Stimulated activated CD4-positive, alpha-beta T cell treated with anti-CD3 and anti-CD28 coated beads, Interleukin-4, amount 100 ng/mL, for 24 hours (primary cell): ENCODE data around the gene CYP27C1.

Experiments
- DNase-seq: peaks from one replicate; pipeline ENCODE4 v3.0.0-alpha.2; 2020

The CYP27C1 gene

DNA sequence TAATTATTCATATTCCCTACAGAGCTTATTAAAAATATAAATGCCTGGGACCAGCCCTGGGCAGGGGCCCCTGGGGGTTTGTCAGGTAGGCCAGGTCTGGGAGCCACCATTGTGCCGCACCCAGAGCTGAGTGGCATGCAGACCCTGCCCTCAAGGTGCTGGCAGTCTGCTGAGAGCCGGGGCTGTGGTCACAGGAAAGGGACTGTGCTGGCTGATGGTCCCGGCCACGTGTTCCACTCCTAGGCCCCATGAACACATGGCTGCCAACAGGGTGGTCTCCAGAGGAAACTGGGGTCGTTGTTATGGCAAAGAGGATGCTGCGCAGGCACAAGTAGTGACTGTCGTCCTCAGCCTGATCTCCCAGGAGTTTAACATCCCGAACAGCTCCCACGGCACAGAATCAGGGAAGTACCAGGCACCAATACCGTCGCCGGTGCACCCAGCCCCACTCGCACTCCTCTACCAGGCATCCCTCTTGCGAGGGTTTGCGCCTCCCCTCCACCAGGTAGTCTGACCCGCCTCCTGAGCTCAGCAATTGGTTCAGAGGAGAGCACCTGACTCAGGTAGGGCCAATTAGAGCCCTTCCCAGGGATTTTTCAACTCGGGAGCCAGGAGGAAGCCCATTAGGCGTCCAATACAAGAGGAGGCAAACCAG is 73.9 kb downstream of the CYP27C1 start:
- DNase-seq: no peak

GRCh38 chr2:127145280-127145895 is 74.7 kb downstream of the CYP27C1 start:
- no peak for DNase-seq

DNA sequence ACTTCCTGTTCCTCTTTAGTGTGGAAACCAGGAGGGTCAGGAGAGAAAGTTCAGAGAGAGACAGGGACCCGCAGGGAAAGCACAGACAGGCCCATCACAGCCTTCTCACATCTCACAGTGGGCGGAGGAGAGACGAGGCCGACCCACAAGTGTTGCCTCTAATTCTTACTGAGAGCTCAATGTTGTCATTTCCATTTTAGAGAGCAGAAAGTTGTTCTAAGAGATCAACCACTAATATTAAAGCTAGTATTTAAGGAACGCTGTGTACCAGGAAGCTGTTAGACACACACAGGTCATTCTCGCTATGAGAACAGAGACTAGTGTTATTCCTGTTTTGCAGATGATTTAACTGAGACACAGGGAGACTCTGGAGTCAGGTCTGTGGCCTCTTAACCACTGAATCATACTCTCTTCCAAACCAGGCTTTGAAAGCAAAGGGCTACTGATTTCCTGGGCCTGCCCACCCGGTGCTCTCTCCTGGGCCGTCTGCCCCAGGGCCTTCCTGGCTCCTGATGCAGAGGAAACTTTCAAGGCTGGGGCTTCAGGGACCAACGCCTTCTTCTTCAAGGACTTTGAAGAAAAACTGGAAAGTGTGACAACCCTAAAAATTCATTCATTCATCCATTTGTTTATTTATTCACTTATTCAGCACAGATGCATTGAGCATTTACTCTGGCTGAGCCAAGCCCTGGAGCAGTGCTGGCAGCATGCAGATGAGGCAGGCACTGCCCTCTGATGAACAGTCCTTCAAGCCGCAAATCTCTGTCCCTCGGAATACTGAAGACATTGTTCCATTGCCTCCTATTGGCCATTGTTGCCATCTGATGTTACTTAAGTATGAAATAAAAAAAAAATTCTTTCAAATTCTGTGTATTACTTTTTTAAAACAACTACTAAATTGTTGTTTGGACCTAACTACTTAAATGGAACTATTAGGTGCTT is 76.0 kb downstream of the CYP27C1 start:
- no peak for DNase-seq

GRCh38 chr2:127142663-127143630 is 77.2 kb downstream of the CYP27C1 start:
- no peak for DNase-seq

- DNase-seq: no peak
Measured at GRCh38 chr2:127140538-127140937, 79.6 kb downstream of the CYP27C1 start.

- DNase-seq: no peak
Measured at GRCh38 chr2:127139766-127140165, 80.3 kb downstream of the CYP27C1 start.

GRCh38 chr2:127138281-127138680 is 81.8 kb downstream of the CYP27C1 start:
- DNase-seq: no peak

GRCh38 chr2:127137741-127138140 is 82.4 kb downstream of the CYP27C1 start:
- DNase-seq: no peak

- DNase-seq: no peak
Measured at GRCh38 chr2:127137225-127137624, 82.9 kb downstream of the CYP27C1 start.

DNA sequence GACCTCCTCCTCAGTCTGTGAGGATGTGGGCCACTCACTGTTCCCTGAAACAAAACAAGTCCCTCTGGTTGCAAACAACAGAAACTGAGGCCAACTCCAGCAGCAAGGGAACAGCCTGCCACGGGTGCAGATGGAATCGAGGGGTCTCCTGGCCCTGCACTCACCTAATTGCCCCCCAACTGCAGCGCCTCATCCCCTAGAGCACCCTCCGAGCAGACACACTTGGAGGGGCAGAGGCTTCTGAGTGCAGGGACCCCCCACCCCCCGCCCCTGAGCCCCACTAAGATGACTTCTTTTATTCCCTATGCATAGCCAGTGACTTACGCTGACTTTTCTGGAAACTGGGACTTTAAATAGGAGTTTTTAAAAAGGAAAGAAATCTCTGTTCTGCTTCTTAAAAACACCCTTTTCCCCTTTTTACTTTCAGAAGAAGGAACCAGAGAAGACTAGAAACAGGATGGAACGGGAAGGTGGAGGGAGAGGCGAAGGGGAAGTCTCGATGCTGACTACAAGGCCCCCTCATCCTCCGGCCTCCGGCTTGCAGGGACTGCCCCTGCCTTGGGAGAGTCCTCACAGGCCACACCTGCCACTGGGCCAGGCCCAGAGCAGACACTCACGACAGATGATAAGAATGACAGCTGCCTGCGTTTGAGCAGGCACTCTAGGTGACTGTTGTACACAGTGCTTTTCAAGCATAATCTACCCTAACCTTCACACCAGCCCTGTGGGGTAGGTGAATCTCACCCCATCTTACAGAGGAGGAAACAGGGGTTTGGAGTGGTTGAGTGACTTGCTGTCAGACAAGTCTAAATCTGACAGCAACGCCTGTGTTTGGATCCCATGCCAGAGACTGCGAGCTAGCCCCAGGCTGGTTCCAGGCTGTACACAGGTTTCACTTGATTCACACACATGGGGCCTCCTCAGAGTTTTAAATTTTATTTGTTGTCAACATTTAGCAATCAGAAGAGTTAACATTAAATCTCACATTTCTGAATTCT is 85.0 kb downstream of the CYP27C1 start:
- no peak for DNase-seq

GRCh38 chr2:127134235-127134634 is 85.9 kb downstream of the CYP27C1 start:
- no peak for DNase-seq
